Stimulated activated CD4-positive, alpha-beta T cell treated with anti-CD3 and anti-CD28 coated beads, Interleukin-1b, Interleukin-23, amount 100 ng/mL, for 4 hours (primary cell): ENCODE data around the gene NAA10.

ENCODE experiments used
- DNase-seq, 2 donors: peaks; one replicate each; pipeline ENCODE4 v3.0.0-alpha.2; 2020; ENCODE audit warnings: low read depth in 2 of 2

Gene NAA10

DNA sequence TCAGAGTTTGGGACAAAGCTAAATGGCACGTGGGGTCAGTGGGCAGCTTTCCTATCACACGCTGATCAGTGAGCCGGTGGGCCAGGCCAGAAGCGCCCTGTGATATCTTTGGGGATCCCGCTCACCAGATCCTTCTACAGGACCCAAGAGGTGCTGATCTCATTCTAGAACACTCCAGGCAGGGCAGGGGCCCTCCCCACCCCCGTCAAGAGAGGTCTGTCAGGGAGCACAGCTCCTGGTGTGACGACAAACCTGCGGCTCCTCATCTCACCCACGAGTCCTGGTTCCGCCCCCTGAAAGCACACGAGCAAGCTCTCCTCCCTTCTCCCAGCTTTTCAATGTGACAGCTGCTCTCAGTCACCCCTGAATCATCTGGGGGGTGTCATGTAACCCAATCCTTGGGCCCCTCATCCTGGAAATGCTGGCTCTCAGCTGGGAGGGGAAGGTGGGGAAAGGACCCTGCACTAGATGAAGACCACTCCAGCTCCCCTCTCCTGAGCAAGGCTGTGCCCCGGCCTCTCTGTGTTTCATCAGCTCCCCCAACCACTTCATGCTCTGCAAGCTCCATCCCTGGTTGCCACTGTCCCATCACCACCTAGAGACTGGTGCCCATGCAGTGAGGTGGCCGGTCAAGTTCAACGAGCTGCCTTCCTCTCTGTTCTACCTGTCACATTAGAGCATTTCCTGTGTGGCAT, 32.2 kb upstream of the NAA10 start:
- peak in 1 of 2 donors; percentile 42 for DNase-seq

DNA sequence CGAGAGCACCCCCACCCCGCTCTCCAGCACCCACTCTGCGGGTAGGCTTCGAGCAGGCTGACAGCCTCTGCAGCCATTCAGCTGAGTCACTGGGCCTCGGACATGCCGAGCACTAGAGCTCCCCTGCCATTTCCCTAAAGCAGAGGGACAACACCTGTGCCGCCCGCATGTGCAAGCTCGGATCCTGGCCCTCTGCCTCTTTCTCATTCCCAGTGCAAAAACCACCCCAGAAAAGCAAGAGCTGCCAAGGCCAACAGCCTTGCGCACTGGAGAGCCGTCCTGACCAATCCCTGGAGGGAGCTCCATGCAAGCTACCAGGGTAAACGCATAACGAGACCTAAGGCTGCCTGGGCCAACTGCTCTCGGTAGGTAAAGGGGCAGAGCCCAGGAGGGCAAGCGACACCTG, 31.4 kb upstream of the NAA10 start:
- no peak for DNase-seq

DNA sequence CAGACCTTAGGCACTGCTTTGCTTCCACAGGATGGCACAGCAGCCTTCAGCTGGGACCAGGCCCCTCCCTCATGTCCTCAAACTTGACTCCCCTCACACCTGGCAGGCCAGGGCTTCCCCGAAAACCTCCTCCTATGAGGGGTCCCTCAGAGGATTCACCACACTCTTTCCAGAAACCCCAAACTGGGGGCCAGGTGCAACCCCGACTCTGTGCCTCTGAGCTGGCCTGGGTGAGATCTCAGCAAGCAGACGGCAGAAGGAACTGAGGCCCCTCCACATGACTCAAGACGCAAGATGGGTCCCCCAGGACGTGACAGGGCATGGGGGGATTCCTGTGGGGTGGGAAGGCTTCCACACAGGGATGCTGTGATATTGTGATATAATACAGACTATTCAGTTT, 30.6 kb upstream of the NAA10 start:
- DNase-seq: no peak

DNA sequence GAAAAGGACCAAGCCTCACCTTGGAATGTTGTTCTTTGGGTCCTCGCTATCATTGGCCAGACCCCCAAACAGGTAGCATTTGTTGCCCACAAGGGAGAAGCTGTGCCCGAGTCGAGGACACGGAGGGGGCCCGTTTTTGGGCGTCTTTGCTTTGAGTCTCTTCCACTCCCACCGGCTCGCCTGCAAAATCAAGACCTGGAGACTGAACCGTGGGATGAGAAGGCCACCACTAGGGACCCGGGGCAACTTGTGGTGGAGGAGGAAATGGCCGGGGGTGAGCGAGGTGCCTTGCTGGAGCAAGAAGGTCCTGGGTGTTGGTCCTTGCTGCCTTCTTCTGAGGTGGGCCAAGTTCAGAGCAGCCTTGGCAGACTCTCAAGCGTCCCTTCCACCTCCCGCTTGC, 29.3 kb upstream of the NAA10 start:
- no peak for DNase-seq

DNA sequence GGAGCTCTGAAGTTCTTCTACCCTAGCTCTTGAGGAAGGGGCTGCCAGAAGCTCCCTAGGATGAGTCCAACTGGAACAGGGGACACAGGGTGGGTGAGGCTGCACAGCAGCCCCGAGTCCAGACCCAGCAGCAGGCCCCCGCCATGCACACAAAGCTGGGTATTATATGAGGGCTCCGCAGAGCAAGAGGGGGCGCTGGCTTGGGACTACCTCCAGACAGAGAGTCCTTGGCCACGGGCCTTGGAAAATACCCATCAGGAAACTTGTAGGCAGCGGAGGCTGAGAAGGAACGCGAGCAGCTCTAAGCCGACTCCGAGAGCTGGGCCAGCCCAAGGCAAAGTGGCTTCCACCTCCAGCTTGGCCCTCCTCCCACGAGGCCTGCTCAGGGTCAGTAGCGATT, 28.7 kb upstream of the NAA10 start:
- no peak for DNase-seq

DNA sequence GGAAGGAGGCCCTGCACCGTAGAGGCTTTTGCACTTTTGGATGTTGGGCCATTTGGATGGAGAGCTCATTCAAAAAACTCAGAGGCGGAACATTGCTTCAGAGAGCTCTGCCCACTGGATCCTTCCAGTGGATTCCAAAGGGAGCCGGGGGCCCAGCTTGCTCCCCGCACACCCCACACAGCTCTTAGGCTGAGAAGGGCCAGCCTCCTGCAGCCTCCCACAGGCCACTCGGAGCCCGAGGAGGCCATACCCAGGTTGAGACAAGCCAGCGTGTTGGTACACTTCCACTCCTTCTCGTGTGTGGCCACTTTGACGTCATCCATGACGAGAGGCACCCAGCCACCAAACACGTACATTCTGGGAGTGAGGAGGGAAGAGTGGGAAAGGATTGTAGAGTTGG, 26.5 kb upstream of the NAA10 start:
- no peak for DNase-seq

DNA sequence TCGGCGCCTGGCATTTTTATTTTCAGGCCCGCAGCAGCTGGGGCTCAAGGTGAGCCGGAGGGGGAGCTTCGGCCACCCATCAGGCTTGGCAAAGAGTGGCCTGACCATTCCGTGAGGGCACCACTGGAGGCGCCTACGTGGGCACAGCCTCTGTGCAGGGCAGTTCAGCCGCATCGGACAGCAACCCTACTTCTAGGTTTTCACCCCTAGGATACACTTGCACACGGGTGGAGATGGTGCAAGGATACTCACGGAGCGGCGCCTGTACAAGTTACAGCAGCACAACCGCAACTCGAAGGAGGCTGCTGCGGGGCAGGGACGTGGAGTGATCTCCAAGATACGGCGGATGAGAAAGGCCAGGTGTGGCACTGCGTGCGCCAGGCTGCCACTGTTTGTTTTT, 25.9 kb upstream of the NAA10 start:
- no peak for DNase-seq

DNA sequence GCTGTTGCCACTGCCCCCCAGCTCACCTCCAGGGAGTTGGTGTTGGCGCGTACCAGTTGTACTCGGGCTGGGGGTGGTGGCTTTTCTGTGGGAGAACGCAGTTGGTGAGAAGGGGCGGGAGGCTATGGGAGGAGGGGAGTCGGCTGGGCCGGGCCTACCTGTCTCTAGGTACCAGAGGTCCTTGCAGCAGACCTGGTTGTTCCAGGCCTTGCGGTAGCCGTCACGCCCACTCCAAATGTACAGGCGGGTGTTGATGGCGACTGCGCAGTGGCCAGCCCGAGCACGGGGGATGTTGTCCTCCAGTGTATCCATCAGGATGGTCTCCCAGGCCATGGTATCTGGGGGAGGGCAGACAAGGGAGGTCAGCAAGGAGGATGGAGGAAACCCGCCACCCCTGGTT, 25.2 kb upstream of the NAA10 start:
- no peak for DNase-seq

DNA sequence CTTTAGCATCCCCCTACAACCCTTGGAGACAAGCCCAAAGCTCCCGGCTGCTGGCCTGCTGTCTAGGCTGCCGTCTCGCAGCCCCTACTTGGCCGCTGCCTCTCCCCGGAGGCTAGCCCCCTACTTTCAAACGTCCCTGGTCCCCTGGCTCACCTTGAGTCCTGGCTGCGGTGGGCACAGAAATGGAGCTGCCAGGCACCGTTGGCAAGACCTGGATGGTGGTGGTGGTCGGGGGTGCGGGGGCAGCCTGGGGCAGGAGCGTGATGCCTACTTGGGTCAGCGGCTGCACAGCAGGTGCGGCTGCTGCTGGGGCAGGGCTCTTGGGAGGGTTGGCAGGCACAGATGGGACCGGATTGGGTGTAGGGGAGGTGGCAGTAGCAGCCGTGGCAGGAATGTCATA, 24.8 kb upstream of the NAA10 start:
- DNase-seq: no peak

DNA sequence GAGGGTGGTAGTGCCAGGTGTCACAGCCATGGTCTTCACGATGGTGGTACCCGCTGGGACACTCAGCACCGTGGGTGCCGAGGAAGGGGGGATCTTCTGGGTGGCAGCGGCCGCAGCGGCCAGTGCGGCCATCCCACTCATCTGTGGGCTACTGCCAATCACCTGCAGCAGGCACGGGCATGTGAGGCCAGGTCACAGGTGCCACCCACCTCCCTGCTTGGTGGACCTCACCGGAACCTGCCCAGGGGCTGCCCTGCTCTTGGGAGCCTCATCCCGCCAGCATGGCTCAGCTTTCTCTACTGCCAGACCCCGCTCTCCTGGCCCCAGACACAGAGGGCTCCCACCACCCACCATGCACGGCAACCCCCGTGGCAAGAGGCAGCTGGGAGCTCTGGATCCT, 23.8 kb upstream of the NAA10 start:
- no peak for DNase-seq

DNA sequence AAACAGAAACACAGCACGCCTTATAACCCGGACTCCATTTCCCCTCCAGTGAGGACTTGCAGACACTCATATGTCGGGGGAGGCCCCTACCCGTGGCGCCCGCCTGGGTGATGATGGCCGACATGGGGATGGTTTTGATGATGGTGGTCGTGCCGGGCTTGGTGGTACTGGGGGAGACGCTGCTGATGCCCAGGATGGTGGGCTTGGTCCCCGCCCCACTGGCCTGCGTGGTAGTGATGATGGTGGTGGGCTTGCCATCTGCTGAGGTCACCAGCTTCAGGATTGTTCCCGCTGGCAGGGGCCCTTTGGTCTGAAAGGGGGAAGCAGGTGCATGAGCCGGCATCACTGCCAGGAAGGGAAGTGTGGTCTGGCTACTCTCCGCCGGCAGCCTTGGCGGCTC, 22.4 kb upstream of the NAA10 start:
- no peak for DNase-seq

DNA sequence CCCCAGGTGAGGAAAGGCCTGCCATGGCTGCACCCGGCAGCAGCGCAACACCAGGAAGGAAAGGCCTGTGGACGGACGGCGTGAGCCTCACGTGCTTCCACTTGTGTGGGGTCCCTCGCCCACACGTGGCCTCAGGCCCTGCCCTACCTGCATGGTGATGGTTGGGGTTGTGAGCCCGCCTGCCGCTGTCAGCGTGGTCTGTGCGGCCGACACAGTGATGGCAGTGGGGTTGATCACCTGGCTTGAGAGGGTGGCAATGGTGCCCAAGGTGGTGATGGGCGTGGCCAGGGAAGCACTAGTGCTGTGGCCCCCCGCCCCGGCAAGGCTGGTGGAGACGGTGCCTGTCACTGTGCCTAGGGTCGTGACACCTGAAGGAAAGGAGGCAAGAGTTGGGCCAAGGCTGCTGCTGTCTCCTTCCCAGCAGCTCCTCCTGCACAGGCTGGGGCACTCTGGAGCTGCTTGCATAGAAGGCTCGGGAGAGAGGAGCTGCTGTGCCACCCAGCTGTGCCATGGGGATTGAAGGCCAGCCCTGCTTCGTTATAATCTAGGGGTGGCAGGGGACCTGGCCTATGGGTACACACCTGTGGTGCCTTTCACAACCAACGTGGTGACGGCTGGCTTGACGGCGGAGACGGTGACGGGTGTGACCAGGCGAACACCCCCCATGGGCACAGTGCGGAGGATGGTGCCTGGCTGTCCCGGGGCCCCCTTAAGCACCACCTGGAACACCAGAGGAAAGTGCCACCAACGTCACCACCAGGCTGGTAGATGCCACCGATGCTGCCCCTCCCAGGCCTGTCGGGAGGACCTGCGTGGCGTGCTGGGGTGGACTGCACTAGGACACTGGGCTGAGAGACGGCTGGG, 21.4 kb upstream of the NAA10 start:
- DNase-seq: no peak

DNA sequence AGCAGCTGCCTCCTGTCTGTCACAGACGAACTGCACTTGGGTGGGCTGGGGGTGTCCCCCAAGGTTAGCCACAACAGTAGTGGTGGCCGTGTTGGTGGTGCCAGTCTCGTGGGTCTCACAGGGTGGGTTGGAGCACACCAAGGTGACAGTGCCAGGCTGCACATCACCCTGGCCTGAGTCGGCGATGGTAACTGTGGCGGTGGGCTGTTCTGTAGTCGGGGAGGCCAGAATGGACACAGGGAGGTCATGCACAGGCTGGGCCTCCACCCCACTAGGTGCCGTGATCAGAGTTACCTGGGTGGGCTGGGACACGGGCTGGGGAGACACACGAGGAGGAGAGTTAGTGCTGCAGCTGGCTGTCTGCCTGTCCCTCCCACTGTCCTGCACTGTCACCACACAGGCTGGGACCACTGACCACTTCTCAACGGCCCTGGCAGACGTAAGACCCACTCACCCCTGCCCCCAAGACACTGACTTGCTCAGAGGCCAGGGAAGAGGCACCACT, 20.4 kb upstream of the NAA10 start:
- no peak for DNase-seq

DNA sequence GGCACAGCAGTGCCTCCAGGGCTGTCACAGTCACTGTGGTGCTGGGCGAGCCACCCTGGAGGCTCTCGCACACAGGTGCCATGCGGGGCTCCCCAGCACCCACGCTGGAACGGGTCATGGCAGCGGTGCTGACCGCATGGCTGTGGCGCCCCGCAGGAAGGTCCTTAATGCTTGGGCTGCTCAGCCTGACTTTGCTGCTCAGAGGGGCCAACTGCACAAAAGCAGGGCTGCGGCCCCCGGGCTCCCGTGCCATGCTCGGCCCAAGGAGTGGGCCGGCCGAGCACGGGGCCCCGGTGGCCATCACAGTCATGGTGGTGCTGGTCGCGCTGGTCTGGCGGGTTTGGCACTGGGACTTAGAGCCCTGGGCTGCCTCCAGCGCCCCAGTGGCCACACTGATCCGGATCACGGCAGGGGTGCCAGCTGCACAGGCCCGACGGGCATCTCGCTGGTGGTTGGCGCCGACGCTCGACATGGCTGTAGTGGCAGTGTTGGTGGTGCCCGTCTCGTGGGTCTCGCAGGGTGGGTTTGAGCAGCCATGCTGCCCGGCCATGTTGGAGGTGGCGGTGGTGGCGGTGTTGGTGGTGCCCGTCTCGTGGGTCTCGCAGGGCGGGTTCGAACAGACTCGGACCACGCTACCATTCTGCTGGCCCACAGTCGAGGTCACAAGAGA, 19.9 kb upstream of the NAA10 start:
- DNase-seq: no peak

DNA sequence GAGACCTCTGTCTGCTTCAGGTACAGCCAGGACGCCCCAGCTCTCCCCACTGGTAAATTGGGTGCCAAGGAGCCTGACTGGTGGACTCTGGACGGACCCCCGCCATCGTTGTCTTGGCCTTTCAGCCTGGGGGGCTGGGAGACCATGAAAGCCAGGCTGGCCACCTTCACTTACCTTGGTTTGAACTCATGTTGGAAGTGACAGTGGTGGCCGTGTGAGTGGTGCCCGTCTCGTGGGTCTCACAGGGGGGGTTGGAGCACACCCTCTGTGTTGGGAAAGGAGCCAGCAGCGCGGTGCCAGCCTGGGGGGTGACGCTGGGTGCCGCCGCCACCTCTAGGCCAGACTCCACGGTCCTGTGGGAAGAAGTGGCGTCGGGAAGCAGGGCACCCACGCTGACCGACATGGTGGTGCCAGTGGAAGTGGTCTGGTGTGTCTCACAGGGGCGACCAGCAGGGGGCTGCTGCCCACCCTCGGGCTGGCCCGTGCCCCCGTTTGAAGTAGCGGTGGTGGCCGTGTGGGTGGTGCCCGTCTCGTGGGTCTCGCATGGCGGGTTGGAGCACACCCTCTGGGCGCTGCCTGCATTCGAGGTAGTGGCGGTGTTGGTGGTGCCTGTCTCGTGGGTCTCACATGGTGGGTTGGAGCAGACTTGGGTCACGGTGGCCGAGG, 19.2 kb upstream of the NAA10 start:
- no peak for DNase-seq

DNA sequence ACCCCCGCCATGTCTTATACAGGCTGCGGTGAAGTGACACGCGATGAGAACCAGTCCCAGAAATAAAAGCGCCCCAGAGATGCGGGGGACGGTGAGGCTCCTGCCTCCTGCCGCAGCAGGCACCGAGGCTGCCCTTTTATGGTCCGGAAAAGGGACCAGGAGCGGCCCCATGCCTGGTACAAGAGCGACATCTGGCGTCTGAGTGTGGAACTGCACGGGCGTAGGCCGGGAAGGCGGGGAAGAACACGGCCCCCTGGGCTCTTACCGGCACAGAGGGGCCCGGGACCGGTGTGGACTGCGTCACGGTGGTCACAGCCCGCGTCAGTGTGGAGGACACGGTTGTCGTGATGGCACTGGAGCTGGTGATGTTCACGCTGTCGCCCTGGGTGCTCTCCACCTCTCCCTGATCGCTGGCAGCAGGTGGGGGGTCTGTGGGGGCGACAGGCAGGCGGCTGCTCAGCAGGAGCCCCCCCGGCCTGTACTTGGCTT, 18.5 kb upstream of the NAA10 start:
- peak; percentile 65 to 86 for DNase-seq

DNA sequence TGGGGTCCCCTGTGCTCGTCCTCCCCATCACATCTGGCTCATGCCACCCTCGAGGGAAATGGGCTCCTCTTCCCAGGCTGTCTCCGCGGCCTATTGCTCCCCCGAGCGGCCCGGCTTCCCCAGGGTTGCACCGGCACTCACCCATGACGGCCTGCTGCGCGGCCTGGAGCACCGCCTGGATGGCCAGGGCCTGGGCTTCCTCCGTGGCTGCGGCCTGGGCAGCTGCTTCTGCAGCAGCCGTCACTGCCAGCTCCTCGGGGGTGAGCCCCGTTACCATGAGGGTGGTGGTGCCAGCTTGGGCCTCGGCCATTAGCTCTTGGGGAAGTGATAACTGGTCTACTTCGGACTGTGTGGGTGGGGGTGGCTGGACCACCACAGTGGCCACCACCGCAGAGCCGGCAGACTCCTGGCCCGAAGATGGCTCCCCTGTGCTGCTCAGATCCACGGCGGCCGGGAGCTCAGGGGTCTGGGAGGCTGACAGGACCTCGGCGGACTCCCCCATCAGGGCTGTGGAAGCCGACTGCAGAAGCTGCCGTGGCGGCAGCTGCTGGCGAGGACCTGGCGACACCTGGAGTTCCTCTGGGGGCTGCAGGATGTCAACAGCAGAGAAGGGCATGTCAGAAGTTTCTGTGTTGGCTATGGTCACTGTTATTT, 17.7 kb upstream of the NAA10 start:
- no peak for DNase-seq

DNA sequence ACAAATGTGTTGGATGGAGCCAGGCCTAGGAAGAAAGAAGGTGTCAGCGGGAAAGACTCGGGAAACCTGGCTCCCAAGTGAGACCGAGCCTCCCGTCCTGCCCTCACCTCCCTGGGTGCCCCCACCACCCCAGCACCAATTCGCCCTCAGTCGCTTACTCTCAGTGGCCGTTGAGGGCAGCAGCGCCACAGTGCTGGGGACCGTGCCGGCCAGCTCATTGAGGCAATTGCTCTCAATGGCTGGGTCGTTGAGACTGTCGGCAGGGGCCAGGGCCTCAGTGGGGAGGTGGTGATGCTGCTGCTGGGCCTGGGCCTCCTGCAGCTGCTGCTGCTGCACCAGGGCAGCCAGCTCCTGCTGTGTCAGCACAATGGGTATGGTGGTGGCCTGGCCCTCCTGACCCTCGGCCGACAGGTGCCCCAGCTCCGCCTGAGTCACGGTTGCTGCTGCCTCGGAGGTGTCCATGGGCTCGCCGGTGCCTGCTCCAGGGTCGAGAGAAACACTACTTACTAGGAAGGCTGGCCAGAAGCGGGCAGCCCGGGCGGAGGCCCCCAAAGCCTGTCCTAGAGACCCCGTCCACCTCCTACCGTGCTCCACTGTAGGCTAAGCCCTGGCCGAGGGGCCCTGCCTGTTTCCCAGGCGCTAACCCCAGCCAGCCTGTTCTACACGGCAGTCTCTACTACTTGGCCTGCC, 17.0 kb upstream of the NAA10 start:
- no peak for DNase-seq

DNA sequence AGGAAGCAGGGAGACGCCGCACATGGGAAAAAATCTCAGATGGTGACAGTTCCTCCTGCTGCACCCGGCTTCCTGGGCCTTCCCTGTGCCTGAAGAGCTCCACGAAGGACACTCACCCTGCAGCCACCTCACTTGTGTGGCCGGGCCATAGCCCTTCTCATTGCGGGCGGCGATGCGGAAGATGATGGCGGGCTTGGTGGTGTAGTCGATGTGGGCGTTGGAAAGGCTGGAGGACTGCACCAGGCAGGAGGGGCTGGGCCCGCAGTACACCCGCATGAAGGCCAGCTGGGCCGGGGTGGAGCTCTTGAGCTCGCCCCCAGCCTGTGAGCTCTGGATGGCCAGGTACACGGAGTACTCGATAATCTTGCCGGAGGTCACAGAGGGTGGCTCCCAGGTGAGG, 15.3 kb upstream of the NAA10 start:
- no peak for DNase-seq

DNA sequence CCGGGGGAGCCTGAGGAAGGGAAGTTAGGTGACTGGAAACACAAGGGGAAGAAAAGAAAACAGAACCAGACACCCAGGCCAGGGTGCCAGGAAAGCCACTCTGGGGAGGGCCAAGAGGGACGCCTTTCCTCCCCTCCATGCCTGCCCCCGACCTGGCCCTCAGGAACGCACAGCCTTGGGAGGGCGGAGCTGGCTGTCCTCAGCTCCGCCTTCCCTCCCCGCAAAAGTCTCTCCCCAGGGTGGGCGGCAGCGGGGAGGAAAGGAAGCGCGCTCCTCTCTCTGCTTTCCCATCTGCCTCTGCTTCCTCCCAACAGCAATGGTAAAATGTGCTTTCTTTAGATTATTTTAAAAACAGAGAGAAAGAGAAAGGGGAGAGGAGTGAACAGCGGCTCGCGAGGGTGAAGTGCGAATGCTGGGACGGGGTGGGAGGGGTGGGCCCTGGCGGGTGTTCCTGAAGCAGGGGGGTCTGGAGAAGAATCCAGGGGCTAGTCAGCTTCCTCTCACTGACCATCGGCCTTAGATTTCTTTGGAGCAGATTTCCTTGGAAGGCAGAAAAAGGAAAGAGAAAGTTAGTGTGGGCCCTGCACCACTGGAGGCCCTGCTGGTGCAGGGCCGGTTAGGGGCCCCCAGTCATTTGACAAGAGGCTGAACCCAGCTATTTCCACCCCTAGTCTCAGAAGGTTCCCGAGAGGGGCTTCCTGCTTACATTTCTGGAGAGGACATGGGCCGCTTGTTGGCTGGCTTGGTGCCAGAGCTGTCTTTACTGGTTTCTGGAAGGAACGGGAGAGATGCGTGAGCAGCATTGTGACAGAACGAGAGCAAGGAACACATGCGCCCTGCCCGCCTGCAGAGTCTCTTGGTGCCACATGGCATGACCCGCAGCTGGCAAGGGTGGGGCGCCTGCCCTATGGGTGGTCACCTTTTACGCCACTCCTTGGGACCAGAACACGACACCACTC, 14.3 kb upstream of the NAA10 start:
- DNase-seq: no peak
